ENCODE measurements around the gene IRF8.

Gene IRF8

GRCh38 chr16:85944572-85945423, 45.8 kb downstream of the IRF8 start:
- Histone ChIP-seq H3K4me2 (ENCODE audit: low read length) (peak overlapping the region; percentile 91), H3K79me2 (ENCODE audit: low read length) (no peaks in the 10 kb centered on the region), H2AFZ (ENCODE audit: low read depth, low read length) (no peak overlapping the region; the same call in 1 of the 2 replicates), H3K9ac (ENCODE audit: low read length) (peak overlapping the region; percentile 86; the same call in 1 of the 2 replicates), H3K4me1 (ENCODE audit: low read length) (peaks cover 63% of the 10 kb centered on the region), H3K4me3 (ENCODE audit: low read length) (no peak overlapping the region), H4K20me1 (ENCODE audit: insufficient read depth, low read length) (no peaks in the 10 kb centered on the region), H3K36me3 (replicated peaks; ENCODE audit: low read depth, low read length) (no peaks in the 10 kb centered on the region), H3K27me3 (ENCODE audit: low read depth, low read length) (peaks cover 6% of the 10 kb centered on the region; the same call in 1 of the 2 replicates), H3K9me3 (ENCODE audit: insufficient read depth, low read length) (no peaks in the 10 kb centered on the region), H3K27ac (ENCODE audit: low read length) (peak overlapping the region; percentile 95; the same call in 1 of the 2 replicates)
- TF ChIP-seq, protein P1, sequence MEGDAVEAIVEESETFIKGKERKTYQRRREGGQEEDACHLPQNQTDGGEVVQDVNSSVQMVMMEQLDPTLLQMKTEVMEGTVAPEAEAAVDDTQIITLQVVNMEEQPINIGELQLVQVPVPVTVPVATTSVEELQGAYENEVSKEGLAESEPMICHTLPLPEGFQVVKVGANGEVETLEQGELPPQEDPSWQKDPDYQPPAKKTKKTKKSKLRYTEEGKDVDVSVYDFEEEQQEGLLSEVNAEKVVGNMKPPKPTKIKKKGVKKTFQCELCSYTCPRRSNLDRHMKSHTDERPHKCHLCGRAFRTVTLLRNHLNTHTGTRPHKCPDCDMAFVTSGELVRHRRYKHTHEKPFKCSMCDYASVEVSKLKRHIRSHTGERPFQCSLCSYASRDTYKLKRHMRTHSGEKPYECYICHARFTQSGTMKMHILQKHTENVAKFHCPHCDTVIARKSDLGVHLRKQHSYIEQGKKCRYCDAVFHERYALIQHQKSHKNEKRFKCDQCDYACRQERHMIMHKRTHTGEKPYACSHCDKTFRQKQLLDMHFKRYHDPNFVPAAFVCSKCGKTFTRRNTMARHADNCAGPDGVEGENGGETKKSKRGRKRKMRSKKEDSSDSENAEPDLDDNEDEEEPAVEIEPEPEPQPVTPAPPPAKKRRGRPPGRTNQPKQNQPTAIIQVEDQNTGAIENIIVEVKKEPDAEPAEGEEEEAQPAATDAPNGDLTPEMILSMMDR (IDR thresholded peaks at IDR 0.05; ENCODE audit: low read depth, low read length): no peak

DNA sequence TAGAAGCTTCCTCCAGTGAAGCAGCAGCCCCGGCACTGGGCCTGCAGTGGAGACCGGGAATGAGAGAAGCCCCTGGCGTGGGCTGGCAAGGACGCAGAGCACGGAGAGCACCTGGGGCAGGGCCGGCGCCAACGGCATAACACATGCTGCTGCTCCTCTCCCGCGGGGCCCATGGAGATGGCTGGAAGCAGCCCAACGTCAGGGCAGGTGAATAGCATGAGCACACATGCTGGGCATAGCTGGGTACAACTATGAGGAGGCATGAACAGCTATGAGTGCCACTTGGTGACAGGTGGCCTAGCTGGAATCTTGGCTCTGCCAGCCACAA, 46.4 kb downstream of the IRF8 start:
- TF ChIP-seq, protein P1 (IDR thresholded peaks at IDR 0.05; ENCODE audit: low read depth, low read length): no peak
- no peak for TF ChIP-seq EZH2phosphoT487 (IDR thresholded peaks at IDR 0.05; ENCODE audit: low read depth)
- H3K79me2 ChIP-seq (ENCODE audit: low read length): no peaks in the 10 kb centered on the region
- peaks cover 69% of the 10 kb centered on the region for H3K4me1 ChIP-seq (ENCODE audit: low read length)
- H4K20me1 ChIP-seq (ENCODE audit: insufficient read depth, low read length): no peaks in the 10 kb centered on the region
- no peak overlapping the region for H2AFZ ChIP-seq (ENCODE audit: low read depth, low read length)
- H3K27ac ChIP-seq (ENCODE audit: low read length): peak overlapping the region; percentile 95; the same call in 1 of the 2 replicates
- H3K27me3 ChIP-seq (ENCODE audit: low read depth, low read length): peaks cover 6% of the 10 kb centered on the region; the same call in 1 of the 2 replicates
- no peaks in the 10 kb centered on the region for H3K36me3 ChIP-seq (replicated peaks; ENCODE audit: low read depth, low read length)
- no peak overlapping the region for H3K4me3 ChIP-seq (ENCODE audit: low read length)
- no peaks in the 10 kb centered on the region for H3K9me3 ChIP-seq (ENCODE audit: insufficient read depth, low read length)
- peak overlapping the region; percentile 86; the same call in 1 of the 2 replicates for H3K9ac ChIP-seq (ENCODE audit: low read length)
- H3K4me2 ChIP-seq (ENCODE audit: low read length): peak overlapping the region; percentile 91

- no peaks in the 10 kb centered on the region for H4K20me1 ChIP-seq (ENCODE audit: insufficient read depth, low read length)
- H3K36me3 ChIP-seq (replicated peaks; ENCODE audit: low read depth, low read length): no peaks in the 10 kb centered on the region
- peak overlapping the region; percentile 91 for H3K4me2 ChIP-seq (ENCODE audit: low read length)
- peak overlapping the region; percentile 86 for H3K9ac ChIP-seq (ENCODE audit: low read length)
- no peaks in the 10 kb centered on the region for H3K9me3 ChIP-seq (ENCODE audit: insufficient read depth, low read length)
- no peak overlapping the region for H2AFZ ChIP-seq (ENCODE audit: low read depth, low read length)
- TF ChIP-seq, protein P1 (IDR thresholded peaks at IDR 0.05; ENCODE audit: low read depth, low read length): no peak
- no peak for TF ChIP-seq EZH2phosphoT487 (IDR thresholded peaks at IDR 0.05; ENCODE audit: low read depth)
- peaks cover 6% of the 10 kb centered on the region; the same call in 1 of the 2 replicates for H3K27me3 ChIP-seq (ENCODE audit: low read depth, low read length)
- H3K79me2 ChIP-seq (ENCODE audit: low read length): no peaks in the 10 kb centered on the region
- peak overlapping the region; percentile 43 for H3K4me3 ChIP-seq (ENCODE audit: low read length)
- peaks cover 78% of the 10 kb centered on the region for H3K4me1 ChIP-seq (ENCODE audit: low read length)
- peak overlapping the region; percentile 95 for H3K27ac ChIP-seq (ENCODE audit: low read length)
Observed at GRCh38 chr16:85946541-85947124, 47.7 kb downstream of the IRF8 start.

All from OCI-LY3 (cell line).